ENCODE results near the gene ANKRD52.

Gene ANKRD52

DNA sequence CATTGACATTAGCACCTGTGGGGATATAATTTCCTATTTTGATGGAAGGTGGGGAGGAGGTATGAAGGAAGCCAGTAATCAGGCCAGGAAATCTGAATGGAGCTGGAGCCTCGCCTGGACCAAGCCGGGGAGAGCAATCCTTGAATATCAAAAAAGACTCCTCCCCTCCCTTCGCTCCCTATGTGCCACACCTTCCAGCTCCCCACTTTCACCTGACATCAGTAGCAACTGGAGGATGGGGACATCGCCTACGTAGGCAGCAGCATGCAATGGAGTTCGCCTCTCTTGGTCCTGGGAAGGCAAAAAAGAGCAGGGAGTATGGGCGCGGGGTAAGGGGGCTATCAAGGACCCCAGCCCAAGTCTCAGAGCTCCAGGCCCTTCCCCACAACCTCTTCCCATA is 1.1 kb downstream of the ANKRD52 start:
- H3K27me3 ChIP-seq (ENCODE audit: insufficient read depth, low read length, poor library complexity): no peaks in the 10 kb centered on the region
- ATAC-seq (ENCODE audit: insufficient read depth, low read depth): no peak
- peak overlapping the region; percentile 97 to 99; a peak in 3 of 4 replicates for H3K4me3 ChIP-seq (ENCODE audit: low read depth in 1 of 2, low read length in 2 of 2)
- H3K9ac ChIP-seq (ENCODE audit: low read depth, low read length): peak overlapping the region; percentile 72
- DNase-seq: no peak
- H3K79me2 ChIP-seq (ENCODE audit: insufficient read depth, low read length): peaks cover 27% of the 10 kb centered on the region
- peak overlapping the region; percentile 86 for H3K27ac ChIP-seq (ENCODE audit: low read length)
- H2AFZ ChIP-seq (ENCODE audit: low read depth, low read length): no peak overlapping the region
- peaks cover 13% of the 10 kb centered on the region; the same call in 1 of the 2 replicates for H4K20me1 ChIP-seq (ENCODE audit: insufficient read depth, low read length)
- peak overlapping the region; percentile 83 for H3K4me2 ChIP-seq (ENCODE audit: insufficient read depth, low read length)
- no peak for TF ChIP-seq EZH2 (IDR thresholded peaks at IDR 0.05; ENCODE audit: borderline replicate concordance, low read depth, low read length, severe bottlenecking)
- TF ChIP-seq, protein P1, sequence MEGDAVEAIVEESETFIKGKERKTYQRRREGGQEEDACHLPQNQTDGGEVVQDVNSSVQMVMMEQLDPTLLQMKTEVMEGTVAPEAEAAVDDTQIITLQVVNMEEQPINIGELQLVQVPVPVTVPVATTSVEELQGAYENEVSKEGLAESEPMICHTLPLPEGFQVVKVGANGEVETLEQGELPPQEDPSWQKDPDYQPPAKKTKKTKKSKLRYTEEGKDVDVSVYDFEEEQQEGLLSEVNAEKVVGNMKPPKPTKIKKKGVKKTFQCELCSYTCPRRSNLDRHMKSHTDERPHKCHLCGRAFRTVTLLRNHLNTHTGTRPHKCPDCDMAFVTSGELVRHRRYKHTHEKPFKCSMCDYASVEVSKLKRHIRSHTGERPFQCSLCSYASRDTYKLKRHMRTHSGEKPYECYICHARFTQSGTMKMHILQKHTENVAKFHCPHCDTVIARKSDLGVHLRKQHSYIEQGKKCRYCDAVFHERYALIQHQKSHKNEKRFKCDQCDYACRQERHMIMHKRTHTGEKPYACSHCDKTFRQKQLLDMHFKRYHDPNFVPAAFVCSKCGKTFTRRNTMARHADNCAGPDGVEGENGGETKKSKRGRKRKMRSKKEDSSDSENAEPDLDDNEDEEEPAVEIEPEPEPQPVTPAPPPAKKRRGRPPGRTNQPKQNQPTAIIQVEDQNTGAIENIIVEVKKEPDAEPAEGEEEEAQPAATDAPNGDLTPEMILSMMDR (IDR thresholded peaks at IDR 0.05; ENCODE audit: borderline replicate concordance, extremely low read depth, low read length, poor library complexity, severe bottlenecking): no peak
- H3K36me3 ChIP-seq (ENCODE audit: insufficient read depth, low read length): peaks cover 55% of the 10 kb centered on the region
- H3K4me1 ChIP-seq (ENCODE audit: insufficient read depth, low read length): peaks cover 30% of the 10 kb centered on the region
- no peaks in the 10 kb centered on the region for H3K9me3 ChIP-seq (ENCODE audit: insufficient read depth, low read length, severe bottlenecking)

DNA sequence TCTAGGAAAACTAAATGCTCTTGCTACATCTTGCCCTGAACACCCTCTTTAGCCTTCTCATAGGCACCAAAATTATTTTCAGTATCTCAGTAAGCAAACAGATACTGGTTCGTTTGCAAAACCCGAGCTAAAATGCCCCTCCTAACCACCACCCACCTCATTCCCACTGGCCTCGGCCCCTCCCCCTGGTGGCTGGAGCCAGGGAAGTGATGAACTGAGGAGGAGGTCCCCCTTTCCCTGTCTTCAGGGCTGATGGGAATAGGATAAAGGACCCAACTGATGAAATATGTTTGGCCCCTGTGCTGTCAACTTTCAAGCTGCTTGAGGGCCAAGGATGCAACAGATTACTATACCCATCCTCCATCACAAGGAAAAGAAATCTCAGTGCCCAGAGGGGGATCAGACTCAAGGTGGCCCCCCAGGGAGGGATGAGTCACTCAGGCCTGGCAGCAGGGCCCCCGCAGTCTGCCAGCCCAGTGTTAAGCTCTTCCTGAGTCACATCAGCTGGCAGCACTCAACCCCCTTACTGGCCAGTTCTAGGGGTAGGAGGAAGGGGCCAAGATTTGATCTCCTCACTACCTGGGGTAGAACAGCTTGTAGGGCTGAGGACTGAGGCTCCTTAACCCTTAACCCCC is 1.7 kb downstream of the ANKRD52 start:
- H3K9me3 ChIP-seq (ENCODE audit: insufficient read depth, low read length, severe bottlenecking): no peaks in the 10 kb centered on the region
- H3K36me3 ChIP-seq (ENCODE audit: insufficient read depth, low read length): peaks cover 61% of the 10 kb centered on the region
- peak overlapping the region; percentile 72; the same call in 1 of the 2 replicates for H3K9ac ChIP-seq (ENCODE audit: low read depth, low read length)
- H3K79me2 ChIP-seq (ENCODE audit: insufficient read depth, low read length): peaks cover 27% of the 10 kb centered on the region
- peaks cover 30% of the 10 kb centered on the region for H3K4me1 ChIP-seq (ENCODE audit: insufficient read depth, low read length)
- TF ChIP-seq EZH2 (IDR thresholded peaks at IDR 0.05; ENCODE audit: borderline replicate concordance, low read depth, low read length, severe bottlenecking): no peak
- TF ChIP-seq, protein P1 (IDR thresholded peaks at IDR 0.05; ENCODE audit: borderline replicate concordance, extremely low read depth, low read length, poor library complexity, severe bottlenecking): no peak
- DNase-seq: no peak
- peak overlapping the region in 1 of 2 experiments; percentile 99; a peak in 2 of 4 replicates for H3K4me3 ChIP-seq (ENCODE audit: low read depth in 1 of 2, low read length in 2 of 2)
- H4K20me1 ChIP-seq (ENCODE audit: insufficient read depth, low read length): peaks cover 13% of the 10 kb centered on the region; the same call in 1 of the 2 replicates
- H3K4me2 ChIP-seq (ENCODE audit: insufficient read depth, low read length): peak overlapping the region; percentile 83
- H3K27me3 ChIP-seq (ENCODE audit: insufficient read depth, low read length, poor library complexity): no peaks in the 10 kb centered on the region
- H2AFZ ChIP-seq (ENCODE audit: low read depth, low read length): no peak overlapping the region
- no peak overlapping the region for H3K27ac ChIP-seq (ENCODE audit: low read length)
- no peak for ATAC-seq (ENCODE audit: insufficient read depth, low read depth)

DNA sequence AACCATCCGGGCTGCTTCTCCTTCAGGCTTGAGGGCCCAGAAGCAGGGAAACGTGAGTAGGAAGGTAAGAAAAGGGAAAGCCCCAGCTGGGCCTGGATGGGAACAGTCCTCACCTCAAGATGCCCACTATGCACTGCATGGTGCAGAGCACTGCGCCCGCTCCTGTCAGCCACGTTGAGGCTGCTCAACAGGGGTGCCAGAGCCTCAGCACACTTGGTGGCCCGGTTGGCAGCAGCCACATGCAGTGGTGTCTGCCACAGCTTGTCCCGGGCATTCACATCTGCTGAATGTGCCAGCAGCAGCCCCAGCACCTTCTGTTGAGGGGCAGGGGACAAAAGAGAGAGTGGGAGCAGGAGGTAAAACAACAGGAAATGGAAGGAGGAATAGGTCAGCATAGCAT is 2.5 kb downstream of the ANKRD52 start:
- no peak overlapping the region for H3K4me3 ChIP-seq (ENCODE audit: low read depth in 1 of 2, low read length in 2 of 2)

More for the DNA sequence above, 2.5 kb downstream of the ANKRD52 start:
- peaks cover 30% of the 10 kb centered on the region for H3K4me1 ChIP-seq (ENCODE audit: insufficient read depth, low read length)
- peaks cover 64% of the 10 kb centered on the region for H3K36me3 ChIP-seq (ENCODE audit: insufficient read depth, low read length)
- H3K4me2 ChIP-seq (ENCODE audit: insufficient read depth, low read length): peak overlapping the region; percentile 83; the same call in 1 of the 2 replicates
- no peaks in the 10 kb centered on the region for H3K27me3 ChIP-seq (ENCODE audit: insufficient read depth, low read length, poor library complexity)
- no peaks in the 10 kb centered on the region for H3K9me3 ChIP-seq (ENCODE audit: insufficient read depth, low read length, severe bottlenecking)
- no peak overlapping the region for H2AFZ ChIP-seq (ENCODE audit: low read depth, low read length)
- no peak for DNase-seq
- H3K27ac ChIP-seq (ENCODE audit: low read length): no peak overlapping the region
- no peak for TF ChIP-seq EZH2 (IDR thresholded peaks at IDR 0.05; ENCODE audit: borderline replicate concordance, low read depth, low read length, severe bottlenecking)
- TF ChIP-seq, protein P1 (IDR thresholded peaks at IDR 0.05; ENCODE audit: borderline replicate concordance, extremely low read depth, low read length, poor library complexity, severe bottlenecking): no peak
- H4K20me1 ChIP-seq (ENCODE audit: insufficient read depth, low read length): peaks cover 13% of the 10 kb centered on the region; the same call in 1 of the 2 replicates
- peaks cover 27% of the 10 kb centered on the region for H3K79me2 ChIP-seq (ENCODE audit: insufficient read depth, low read length)
- H3K9ac ChIP-seq (ENCODE audit: low read depth, low read length): peak overlapping the region; percentile 11
- ATAC-seq (ENCODE audit: insufficient read depth, low read depth): no peak

All from DND-41 (cell line).